ENCODE results near the gene APCDD1.
"Not testable (repeated sequence)": the region's sequence is repeated elsewhere in the genome, so short reads cannot be mapped to it uniquely, and the experiment has no call there.

Gene APCDD1

GRCh38 chr18:10530002-10530401, 75.6 kb downstream of the APCDD1 start:
- no peak for DNase-seq

DNA sequence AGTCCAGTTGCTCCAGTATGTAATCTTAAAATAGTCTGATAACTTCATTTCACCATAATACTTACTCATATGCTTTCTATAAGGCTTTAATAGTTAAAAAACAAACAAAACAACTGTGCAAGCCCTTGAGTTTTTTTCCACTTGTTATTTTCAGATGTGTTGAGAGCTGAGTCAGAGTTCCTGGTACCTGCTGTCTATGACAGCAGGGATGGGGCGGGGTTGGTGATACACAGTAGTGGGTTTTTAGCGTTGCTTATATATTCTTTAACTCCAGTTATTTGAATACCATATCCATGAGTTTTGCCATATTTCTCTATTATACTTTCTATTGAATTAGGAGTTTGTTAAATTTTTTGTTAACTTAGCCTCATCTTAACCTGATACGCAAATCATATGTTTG, 76.4 kb downstream of the APCDD1 start:
- no peak for DNase-seq

GRCh38 chr18:10533111-10533510, 78.7 kb downstream of the APCDD1 start:
- no peak for DNase-seq

GRCh38 chr18:10536280-10536679, 81.8 kb downstream of the APCDD1 start:
- DNase-seq: no peak

GRCh38 chr18:10537765-10538164, 83.3 kb downstream of the APCDD1 start:
- no peak for DNase-seq

- not testable (repeated sequence) for DNase-seq
Observed at GRCh38 chr18:10539124-10539523, 84.7 kb downstream of the APCDD1 start.

Data from NCI-H748 treated with DMSO at 0.1 percent for 48 hours (cell line).